ELF-1 (cell line): ENCODE measurements around the gene FLT3.

Source experiments
- DNase-seq: peaks from one replicate; pipeline ENCODE4 v3.0.0-alpha.2; 2016; ENCODE audit warnings: low read depth, low spot score

FLT3 gene

GRCh38 chr13:27961227-27962085, 138.9 kb downstream of the FLT3 start:
- DNase-seq, result peak; percentile 69

GRCh38 chr13:27960362-27961226, 139.8 kb downstream of the FLT3 start:
- DNase-seq, result peak; percentile 82

- no peak for DNase-seq
These were observed 140.4 kb downstream of the FLT3 start for GRCh38 chr13:27959976-27960361.

- DNase-seq, result no peak
These were observed 143.6 kb downstream of the FLT3 start for GRCh38 chr13:27956576-27957300.

GRCh38 chr13:27955014-27955591, 145.3 kb downstream of the FLT3 start:
- no peak for DNase-seq

- DNase-seq, result peak; percentile 88
These were observed 145.9 kb downstream of the FLT3 start for GRCh38 chr13:27954406-27954851.

GRCh38 chr13:27953676-27954405, 146.5 kb downstream of the FLT3 start:
- DNase-seq, result peak; percentile 94
